Activated T-helper 1 cell treated with anti-CD3 and anti-CD28 coated beads, Interleukin-2, amount 50 U/mL, for 16 hours (primary cell): ENCODE results near the gene SPG21.

Experiments
- DNase-seq, 2 donors: peaks; one replicate each; pipeline ENCODE4 v3.0.0-alpha.2; 2020; ENCODE audit warnings: low read depth in 1 of 2, low spot score in 1 of 2

Gene SPG21

GRCh38 chr15:64993290-64993689, 3.6 kb upstream of the SPG21 start:
- no peak for DNase-seq

GRCh38 chr15:64991536-64992135, 1.9 kb upstream of the SPG21 start:
- DNase-seq = no peak

GRCh38 chr15:64990168-64990470, 405 bp upstream of the SPG21 start:
- DNase-seq = no peak

- DNase-seq = no peak
These were observed 2.6 kb downstream of the SPG21 start for GRCh38 chr15:64987136-64987535.

- no peak for DNase-seq
These were observed 4.2 kb downstream of the SPG21 start for GRCh38 chr15:64985366-64986033.

- DNase-seq = no peak
These were observed 7.2 kb downstream of the SPG21 start for GRCh38 chr15:64982472-64982871.

GRCh38 chr15:64981812-64982431, 7.8 kb downstream of the SPG21 start:
- DNase-seq = no peak

GRCh38 chr15:64979252-64979710, 10.4 kb downstream of the SPG21 start:
- no peak for DNase-seq

GRCh38 chr15:64975390-64975789, 14.3 kb downstream of the SPG21 start:
- DNase-seq = no peak

- no peak for DNase-seq
These were observed 19.0 kb downstream of the SPG21 start for GRCh38 chr15:64970698-64971097.

GRCh38 chr15:64969401-64969800, 20.3 kb downstream of the SPG21 start:
- no peak for DNase-seq

GRCh38 chr15:64961013-64961412, 28.7 kb downstream of the SPG21 start:
- DNase-seq = no peak

- no peak for DNase-seq
These were observed 29.6 kb downstream of the SPG21 start for GRCh38 chr15:64960153-64960552.

- no peak for DNase-seq
These were observed 30.6 kb downstream of the SPG21 start for GRCh38 chr15:64959128-64959527.

GRCh38 chr15:64954395-64954794, 35.3 kb downstream of the SPG21 start:
- no peak for DNase-seq

GRCh38 chr15:64951777-64952418, 37.8 kb downstream of the SPG21 start:
- DNase-seq = no peak

GRCh38 chr15:64950888-64951287, 38.8 kb downstream of the SPG21 start:
- no peak for DNase-seq

- no peak for DNase-seq
These were observed 40.1 kb downstream of the SPG21 start for GRCh38 chr15:64949383-64950186.

- DNase-seq = no peak
These were observed 40.8 kb downstream of the SPG21 start for GRCh38 chr15:64948916-64949315.

- DNase-seq = no peak
These were observed 42.5 kb downstream of the SPG21 start for GRCh38 chr15:64947211-64947610.

GRCh38 chr15:64944961-64945360, 44.8 kb downstream of the SPG21 start:
- no peak for DNase-seq
